ENCODE data around the gene MCRS1. TPM values are rescaled to one million over a fixed set of nuclear protein-coding genes. Genes with fewer than 3 reads are reported as not detected.

The MCRS1 gene
- total RNA-seq, 2 experiments from 2014 or later = 57.1 to 61.1 TPM

DNA sequence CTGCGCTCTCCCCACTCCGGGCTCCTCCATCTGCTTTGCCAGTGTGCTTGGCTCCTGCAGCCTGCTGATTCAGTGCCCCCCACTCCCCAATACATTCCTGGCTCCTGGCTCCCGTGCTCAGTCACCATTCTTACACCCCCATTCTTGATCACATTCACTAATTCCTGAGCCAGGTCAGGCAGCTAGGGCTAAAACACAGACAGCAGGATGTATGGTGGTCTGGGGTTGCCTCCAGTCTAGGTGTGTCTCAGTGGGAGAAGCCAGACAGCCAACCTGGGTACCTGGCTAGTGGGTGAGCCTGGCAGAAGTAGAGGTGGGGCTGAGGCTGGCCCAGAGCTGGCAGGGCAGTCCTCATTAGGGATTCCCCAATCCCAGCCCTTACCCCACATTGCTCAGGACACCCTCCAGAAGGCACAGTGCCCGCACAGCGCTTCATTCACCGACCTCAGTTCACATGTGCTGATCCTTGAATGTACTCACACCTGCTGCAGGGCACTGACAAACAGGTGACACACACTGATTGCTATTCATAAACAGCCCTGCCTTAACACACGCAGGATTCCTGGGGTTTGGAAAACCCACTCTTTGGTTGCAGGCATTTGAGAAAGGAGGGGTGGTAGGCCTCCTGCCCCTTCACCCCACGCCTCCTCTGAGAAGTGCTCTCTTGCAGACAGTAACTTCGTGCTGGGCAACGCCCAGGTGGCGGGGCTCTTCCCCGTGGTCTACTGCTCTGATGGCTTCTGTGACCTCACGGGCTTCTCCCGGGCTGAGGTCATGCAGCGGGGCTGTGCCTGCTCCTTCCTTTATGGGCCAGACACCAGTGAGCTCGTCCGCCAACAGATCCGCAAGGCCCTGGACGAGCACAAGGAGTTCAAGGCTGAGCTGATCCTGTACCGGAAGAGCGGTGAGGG lies 27.5 kb downstream of the MCRS1 start:
- ChIA-PET CTCF (interaction anchor here (1.0 to 1.1 kb wide), 2 partner anchors 8 to 21 kb away, joined by 3 to 5 read pairs; no protein-coding TSS in a partner anchor), POLR2A (interaction anchor here (0.6 to 2.0 kb wide), 2 partner anchors 27 to 174 kb away, joined by 3 to 7 read pairs; partner anchors contain the start of gene SPATS2)
- Mint-ChIP-seq H3K27ac (no peak overlapping the region), H3K27me3 (peaks cover 22% of the 10 kb centered on the region), H3K36me3 (ENCODE audit: low read depth) (no peaks in the 10 kb centered on the region), H3K9me3 (no peaks in the 10 kb centered on the region), H3K4me3 (no peak overlapping the region), H3K4me1 (ENCODE audit: low read depth) (peaks cover 19% of the 10 kb centered on the region)
- ATAC-seq (no peak), DNase-seq (no peak)
- TF ChIP-seq, protein P1, sequence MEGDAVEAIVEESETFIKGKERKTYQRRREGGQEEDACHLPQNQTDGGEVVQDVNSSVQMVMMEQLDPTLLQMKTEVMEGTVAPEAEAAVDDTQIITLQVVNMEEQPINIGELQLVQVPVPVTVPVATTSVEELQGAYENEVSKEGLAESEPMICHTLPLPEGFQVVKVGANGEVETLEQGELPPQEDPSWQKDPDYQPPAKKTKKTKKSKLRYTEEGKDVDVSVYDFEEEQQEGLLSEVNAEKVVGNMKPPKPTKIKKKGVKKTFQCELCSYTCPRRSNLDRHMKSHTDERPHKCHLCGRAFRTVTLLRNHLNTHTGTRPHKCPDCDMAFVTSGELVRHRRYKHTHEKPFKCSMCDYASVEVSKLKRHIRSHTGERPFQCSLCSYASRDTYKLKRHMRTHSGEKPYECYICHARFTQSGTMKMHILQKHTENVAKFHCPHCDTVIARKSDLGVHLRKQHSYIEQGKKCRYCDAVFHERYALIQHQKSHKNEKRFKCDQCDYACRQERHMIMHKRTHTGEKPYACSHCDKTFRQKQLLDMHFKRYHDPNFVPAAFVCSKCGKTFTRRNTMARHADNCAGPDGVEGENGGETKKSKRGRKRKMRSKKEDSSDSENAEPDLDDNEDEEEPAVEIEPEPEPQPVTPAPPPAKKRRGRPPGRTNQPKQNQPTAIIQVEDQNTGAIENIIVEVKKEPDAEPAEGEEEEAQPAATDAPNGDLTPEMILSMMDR (IDR thresholded peaks at IDR 0.05) = no peak
- intact Hi-C loops (cut with micrococcal nuclease) = no loop called here

DNA sequence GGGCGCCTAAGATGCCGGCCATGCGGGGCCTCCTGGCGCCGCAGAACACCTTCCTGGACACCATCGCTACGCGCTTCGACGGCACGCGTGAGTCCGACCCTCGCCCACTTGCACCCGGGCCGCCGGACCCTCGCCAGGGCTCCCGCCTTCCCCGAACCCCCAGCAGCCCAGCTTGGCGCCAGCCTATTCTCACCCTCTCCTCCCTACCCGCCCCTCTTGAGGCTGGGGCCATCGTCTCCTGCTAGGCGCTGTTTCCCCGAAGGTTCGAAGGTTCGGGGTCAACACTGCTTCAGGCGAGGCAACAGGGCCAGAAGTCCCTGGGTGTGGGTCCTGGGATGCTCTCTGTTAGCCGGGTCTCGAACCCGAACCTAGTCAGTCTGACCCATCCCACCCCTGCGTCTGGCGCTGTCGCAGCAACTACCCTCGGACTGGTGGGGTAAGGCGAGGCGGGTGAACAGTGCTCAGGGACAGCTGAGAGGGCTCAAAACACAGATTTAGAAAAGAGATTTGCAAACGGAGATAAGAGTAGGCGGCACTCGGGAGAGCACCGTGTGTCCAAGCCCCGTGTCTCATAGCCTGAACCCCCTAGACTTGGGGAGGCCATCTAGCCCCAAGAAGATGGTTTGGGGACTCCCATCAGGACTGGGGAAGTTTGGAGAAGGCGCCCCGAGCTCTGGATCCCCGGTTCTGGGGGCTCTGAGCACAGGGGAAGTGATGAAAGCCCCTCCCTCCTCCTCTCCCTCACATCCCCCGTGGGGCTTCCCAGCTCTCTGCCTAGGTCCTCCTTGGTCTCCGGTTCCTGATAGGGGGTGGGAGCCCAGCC lies 28.3 kb downstream of the MCRS1 start:
- Mint-ChIP-seq H3K27ac (no peak overlapping the region), H3K27me3 (peaks cover 22% of the 10 kb centered on the region), H3K4me1 (ENCODE audit: low read depth) (peaks cover 13% of the 10 kb centered on the region), H3K36me3 (ENCODE audit: low read depth) (no peaks in the 10 kb centered on the region), H3K4me3 (peak overlapping the region; percentile 53), H3K9me3 (no peaks in the 10 kb centered on the region)
- DNase-seq = no peak
- TF ChIP-seq, protein P1 (IDR thresholded peaks at IDR 0.05) = no peak
- no peak for ATAC-seq
- intact Hi-C loops (cut with micrococcal nuclease) = no loop called here
- CTCF ChIA-PET = interaction anchor here (1.0 to 1.1 kb wide), 2 partner anchors 9 to 22 kb away, joined by 3 to 5 read pairs; no protein-coding TSS in a partner anchor
- POLR2A ChIA-PET = interaction anchor here (0.6 to 2.0 kb wide), 4 partner anchors 11 to 215 kb away, joined by 3 to 7 read pairs (median 3); partner anchors contain the start of gene SPATS2

DNA sequence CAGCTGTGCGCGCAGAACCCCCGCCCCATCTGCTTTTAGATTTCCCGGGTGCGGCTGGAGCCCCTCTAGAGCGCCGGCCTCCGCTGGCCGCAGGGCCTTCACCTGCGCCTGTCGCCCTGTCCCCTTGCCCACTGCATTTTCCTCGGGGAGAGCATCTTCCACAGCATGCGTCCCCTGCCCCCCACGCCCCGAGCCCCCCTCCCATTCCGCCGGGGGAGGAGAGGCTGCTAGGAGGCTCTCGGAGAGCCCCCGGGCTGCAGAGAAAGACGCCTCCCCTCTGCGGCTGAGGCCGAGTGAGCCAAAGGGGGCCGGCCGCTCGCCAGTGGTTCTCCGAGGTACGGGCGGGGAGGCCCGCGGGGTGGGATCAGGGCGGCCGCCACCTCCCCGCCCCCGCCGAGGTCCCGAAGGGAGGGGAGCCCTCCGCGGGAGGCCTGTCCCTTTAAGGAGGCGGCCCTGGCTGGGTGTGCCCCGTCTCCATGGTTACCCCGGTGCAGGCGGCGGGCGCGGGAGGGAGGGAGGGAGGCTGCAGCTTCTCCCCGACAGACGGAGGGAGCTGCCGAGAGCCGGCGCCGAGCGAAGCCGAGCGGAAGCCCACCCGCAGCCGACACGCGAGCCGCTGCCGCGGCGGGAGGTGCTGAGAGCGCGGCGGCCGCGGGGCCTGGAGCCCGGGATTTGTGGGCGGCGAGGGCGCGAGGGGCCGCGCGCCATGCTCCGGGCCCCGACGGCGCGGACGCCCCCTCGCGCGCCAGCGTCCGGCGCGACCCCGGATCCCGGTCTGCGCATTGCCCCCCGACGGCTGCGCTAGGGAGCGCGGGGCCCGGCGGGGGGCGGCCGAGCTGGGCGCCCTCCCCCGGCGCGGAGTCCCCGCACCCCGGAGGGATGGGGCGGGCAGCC lies 29.2 kb downstream of the MCRS1 start, which contains the start of gene KCNH3:
Gene KCNH3 (plus strand): TSS at position 521 of the 894 bp plus-strand sequence. CDS start 387 bp downstream, outside the sequence.
- Mint-ChIP-seq H3K4me3 (peak within 1 kb of the TSS; percentile 67), H3K27me3 (peaks cover 22% of the 10 kb centered on the region), H3K9me3 (no peaks in the 10 kb centered on the region), H3K27ac (no peak within 1 kb of the TSS), H3K4me1 (ENCODE audit: low read depth) (peaks cover 13% of the 10 kb centered on the region), H3K36me3 (ENCODE audit: low read depth) (no peaks in the 10 kb centered on the region)
- TF ChIP-seq, protein P1 (IDR thresholded peaks at IDR 0.05) = no peak
- ChIA-PET POLR2A (interaction anchor here (0.9 to 2.0 kb wide), 5 partner anchors 12 to 172 kb away, joined by 3 to 7 read pairs (median 4); partner anchors contain the start of gene SPATS2), CTCF (interaction anchor here (0.9 to 1.9 kb wide), 6 partner anchors 10 to 450 kb away, joined by 3 to 8 read pairs (median 3); no protein-coding TSS in a partner anchor)
- peak; percentile 85 for ATAC-seq
- DNase-seq = peak; percentile 92
- intact Hi-C loops (cut with micrococcal nuclease) = no loop called here

DNA sequence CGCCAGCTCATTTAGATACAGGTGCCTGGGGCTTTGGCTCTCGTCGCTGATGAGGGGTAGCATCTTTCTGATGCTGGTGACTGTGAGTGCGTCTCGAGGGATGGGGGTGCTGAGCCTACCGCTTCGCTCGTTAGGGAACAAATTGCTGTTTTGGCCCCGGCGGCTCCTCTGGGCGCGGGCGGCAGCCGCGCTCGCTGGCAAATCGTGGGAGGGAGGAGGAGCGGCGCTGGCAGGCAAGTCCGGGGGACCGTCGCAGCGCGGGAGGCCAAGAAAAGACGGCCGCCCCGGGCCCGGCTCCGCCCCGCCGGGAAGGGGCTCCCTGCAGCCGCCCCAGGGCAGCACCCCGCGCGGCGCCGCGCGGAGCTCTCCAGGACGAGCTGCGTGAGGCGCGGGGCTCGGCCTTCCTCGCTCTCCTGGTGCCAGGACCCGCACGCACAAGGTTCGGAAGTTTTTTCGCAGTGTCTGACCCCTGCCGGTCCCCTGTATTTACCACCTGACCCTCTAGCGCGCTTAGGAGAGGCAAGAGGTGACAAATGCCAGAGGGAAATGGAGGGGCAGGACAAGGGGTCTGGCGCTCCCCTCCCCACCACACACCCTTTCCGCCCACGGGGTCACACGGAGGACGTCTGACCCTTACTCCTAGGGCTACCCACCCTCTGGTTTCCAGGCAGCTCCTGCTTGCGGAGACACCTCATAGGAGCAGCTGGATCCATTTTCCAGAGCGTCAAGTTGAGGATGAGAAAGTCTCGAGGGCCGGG lies 30.0 kb downstream of the MCRS1 start:
- Mint-ChIP-seq H3K9me3 (no peaks in the 10 kb centered on the region), H3K27ac (no peak overlapping the region), H3K4me1 (ENCODE audit: low read depth) (peaks cover 9% of the 10 kb centered on the region), H3K4me3 (peak overlapping the region; percentile 67), H3K27me3 (peaks cover 22% of the 10 kb centered on the region), H3K36me3 (ENCODE audit: low read depth) (no peaks in the 10 kb centered on the region)
- CTCF ChIA-PET = interaction anchor here (0.9 to 1.9 kb wide), 6 partner anchors 16 to 449 kb away, joined by 3 to 8 read pairs (median 3); no protein-coding TSS in a partner anchor
- ATAC-seq (peak; percentile 11), DNase-seq (peak; percentile 49)
- TF ChIP-seq, protein P1 (IDR thresholded peaks at IDR 0.05) = no peak
- POLR2A ChIA-PET = interaction anchor here (0.9 to 1.8 kb wide), 4 partner anchors 14 to 84 kb away, joined by 3 to 4 read pairs (median 4); no protein-coding TSS in a partner anchor
- intact Hi-C loops (cut with micrococcal nuclease) = no loop called here

All from activated CD8-positive, alpha-beta T cell treated with anti-CD3 and anti-CD28 coated beads for 36 hours (primary cell).